ENCODE results near the gene AGTPBP1. TPM values are rescaled to one million over a fixed set of nuclear protein-coding genes. Genes with fewer than 3 reads are reported as not detected.

AGTPBP1 gene
- total RNA-seq, 1 experiment from 2014 or later = 42.9 TPM

- Histone ChIP-seq H3K27ac (ENCODE audit: low read length) (no peak overlapping the region), H4K20me1 (ENCODE audit: insufficient read depth, low read depth, low read length) (no peaks in the 10 kb centered on the region), H3K4me2 (ENCODE audit: low read depth, low read length, poor library complexity, severe bottlenecking) (no peak overlapping the region), H2AFZ (ENCODE audit: low read length) (no peak overlapping the region), H3K36me3 (ENCODE audit: insufficient read depth, low read length) (no peaks in the 10 kb centered on the region), H3K4me1 (ENCODE audit: low read length) (peaks cover 12% of the 10 kb centered on the region), H3K9ac (ENCODE audit: low read length) (no peak overlapping the region), H3K27me3 (ENCODE audit: low read length) (no peaks in the 10 kb centered on the region), H3K4me3 (ENCODE audit: low read length) (no peak overlapping the region), H3K79me2 (ENCODE audit: low read length) (peaks cover 30% of the 10 kb centered on the region), H3K9me2 (replicated peaks; ENCODE audit: insufficient read depth, low read length) (no peaks in the 10 kb centered on the region), H3K9me3 (ENCODE audit: low read length) (no peaks in the 10 kb centered on the region)
- DNase-seq = peak; percentile 50
These were observed 26.2 kb downstream of the AGTPBP1 start for GRCh38 chr9:85715587-85715986.

GRCh38 chr9:85713897-85714296, 27.9 kb downstream of the AGTPBP1 start:
- H4K20me1 ChIP-seq (ENCODE audit: insufficient read depth, low read depth, low read length) = no peaks in the 10 kb centered on the region
- H3K9me3 ChIP-seq (ENCODE audit: low read length) = peaks cover 4% of the 10 kb centered on the region; the same call in 1 of the 2 replicates
- H3K9me2 ChIP-seq (replicated peaks; ENCODE audit: insufficient read depth, low read length) = no peaks in the 10 kb centered on the region
- H3K79me2 ChIP-seq (ENCODE audit: low read length) = peaks cover 37% of the 10 kb centered on the region
- no peak overlapping the region for H2AFZ ChIP-seq (ENCODE audit: low read length)
- DNase-seq = no peak
- peaks cover 5% of the 10 kb centered on the region for H3K36me3 ChIP-seq (ENCODE audit: insufficient read depth, low read length)
- no peak overlapping the region for H3K9ac ChIP-seq (ENCODE audit: low read length)
- peaks cover 12% of the 10 kb centered on the region for H3K4me1 ChIP-seq (ENCODE audit: low read length)
- H3K4me2 ChIP-seq (ENCODE audit: low read depth, low read length, poor library complexity, severe bottlenecking) = no peak overlapping the region
- no peak overlapping the region for H3K4me3 ChIP-seq (ENCODE audit: low read length)
- no peaks in the 10 kb centered on the region for H3K27me3 ChIP-seq (ENCODE audit: low read length)
- no peak overlapping the region for H3K27ac ChIP-seq (ENCODE audit: low read length)

GRCh38 chr9:85704744-85705143, 37.0 kb downstream of the AGTPBP1 start:
- H3K9ac ChIP-seq (ENCODE audit: low read length) = no peak overlapping the region
- no peaks in the 10 kb centered on the region for H3K27me3 ChIP-seq (ENCODE audit: low read length)
- H3K79me2 ChIP-seq (ENCODE audit: low read length) = peaks cover 53% of the 10 kb centered on the region
- peaks cover 10% of the 10 kb centered on the region for H3K4me1 ChIP-seq (ENCODE audit: low read length)
- no peak overlapping the region for H3K27ac ChIP-seq (ENCODE audit: low read length)
- no peak overlapping the region for H3K4me2 ChIP-seq (ENCODE audit: low read depth, low read length, poor library complexity, severe bottlenecking)
- H3K36me3 ChIP-seq (ENCODE audit: insufficient read depth, low read length) = peaks cover 8% of the 10 kb centered on the region
- no peaks in the 10 kb centered on the region for H3K9me2 ChIP-seq (replicated peaks; ENCODE audit: insufficient read depth, low read length)
- H3K9me3 ChIP-seq (ENCODE audit: low read length) = peaks cover 7% of the 10 kb centered on the region; the same call in 1 of the 2 replicates
- no peak overlapping the region for H3K4me3 ChIP-seq (ENCODE audit: low read length)
- H4K20me1 ChIP-seq (ENCODE audit: insufficient read depth, low read depth, low read length) = no peaks in the 10 kb centered on the region
- no peak overlapping the region for H2AFZ ChIP-seq (ENCODE audit: low read length)
- DNase-seq = no peak

- H3K36me3 ChIP-seq (ENCODE audit: insufficient read depth, low read length) = no peaks in the 10 kb centered on the region
- no peak overlapping the region for H3K4me3 ChIP-seq (ENCODE audit: low read length)
- peaks cover 62% of the 10 kb centered on the region for H3K79me2 ChIP-seq (ENCODE audit: low read length)
- no peaks in the 10 kb centered on the region for H3K27me3 ChIP-seq (ENCODE audit: low read length)
- H3K4me1 ChIP-seq (ENCODE audit: low read length) = peaks cover 10% of the 10 kb centered on the region
- H4K20me1 ChIP-seq (ENCODE audit: insufficient read depth, low read depth, low read length) = no peaks in the 10 kb centered on the region
- no peak overlapping the region for H3K4me2 ChIP-seq (ENCODE audit: low read depth, low read length, poor library complexity, severe bottlenecking)
- H3K9ac ChIP-seq (ENCODE audit: low read length) = no peak overlapping the region
- no peaks in the 10 kb centered on the region for H3K9me3 ChIP-seq (ENCODE audit: low read length)
- H3K27ac ChIP-seq (ENCODE audit: low read length) = no peak overlapping the region
- no peaks in the 10 kb centered on the region for H3K9me2 ChIP-seq (replicated peaks; ENCODE audit: insufficient read depth, low read length)
- no peak overlapping the region for H2AFZ ChIP-seq (ENCODE audit: low read length)
- DNase-seq = no peak
These were observed 38.4 kb downstream of the AGTPBP1 start for GRCh38 chr9:85703398-85703797.

GRCh38 chr9:85702726-85703289, 38.9 kb downstream of the AGTPBP1 start:
- peaks cover 64% of the 10 kb centered on the region for H3K79me2 ChIP-seq (ENCODE audit: low read length)
- no peak overlapping the region for H3K4me2 ChIP-seq (ENCODE audit: low read depth, low read length, poor library complexity, severe bottlenecking)

GRCh38 chr9:85702191-85702590, 39.6 kb downstream of the AGTPBP1 start:
- Histone ChIP-seq H3K27me3 (ENCODE audit: low read length) (no peaks in the 10 kb centered on the region), H3K36me3 (ENCODE audit: insufficient read depth, low read length) (no peaks in the 10 kb centered on the region), H3K4me3 (ENCODE audit: low read length) (no peak overlapping the region), H3K4me1 (ENCODE audit: low read length) (peaks cover 10% of the 10 kb centered on the region), H2AFZ (ENCODE audit: low read length) (no peak overlapping the region), H4K20me1 (ENCODE audit: insufficient read depth, low read depth, low read length) (no peaks in the 10 kb centered on the region), H3K27ac (ENCODE audit: low read length) (no peak overlapping the region), H3K4me2 (ENCODE audit: low read depth, low read length, poor library complexity, severe bottlenecking) (no peak overlapping the region), H3K79me2 (ENCODE audit: low read length) (peaks cover 64% of the 10 kb centered on the region), H3K9me2 (replicated peaks; ENCODE audit: insufficient read depth, low read length) (no peaks in the 10 kb centered on the region), H3K9me3 (ENCODE audit: low read length) (no peaks in the 10 kb centered on the region), H3K9ac (ENCODE audit: low read length) (no peak overlapping the region)
- no peak for DNase-seq

More at GRCh38 chr9:85702726-85703289, 38.9 kb downstream of the AGTPBP1 start:
- no peak overlapping the region for H3K27ac ChIP-seq (ENCODE audit: low read length)
- H3K27me3 ChIP-seq (ENCODE audit: low read length) = no peaks in the 10 kb centered on the region
- H2AFZ ChIP-seq (ENCODE audit: low read length) = no peak overlapping the region
- no peak overlapping the region for H3K9ac ChIP-seq (ENCODE audit: low read length)
- peaks cover 10% of the 10 kb centered on the region for H3K4me1 ChIP-seq (ENCODE audit: low read length)
- H3K4me3 ChIP-seq (ENCODE audit: low read length) = no peak overlapping the region
- no peaks in the 10 kb centered on the region for H4K20me1 ChIP-seq (ENCODE audit: insufficient read depth, low read depth, low read length)
- DNase-seq = no peak
- no peaks in the 10 kb centered on the region for H3K9me3 ChIP-seq (ENCODE audit: low read length)
- no peaks in the 10 kb centered on the region for H3K36me3 ChIP-seq (ENCODE audit: insufficient read depth, low read length)
- H3K9me2 ChIP-seq (replicated peaks; ENCODE audit: insufficient read depth, low read length) = no peaks in the 10 kb centered on the region

- no peaks in the 10 kb centered on the region for H3K27me3 ChIP-seq (ENCODE audit: low read length)
- H3K79me2 ChIP-seq (ENCODE audit: low read length) = peaks cover 80% of the 10 kb centered on the region
- no peak overlapping the region for H3K27ac ChIP-seq (ENCODE audit: low read length)
- no peaks in the 10 kb centered on the region for H3K9me2 ChIP-seq (replicated peaks; ENCODE audit: insufficient read depth, low read length)
- no peaks in the 10 kb centered on the region for H3K9me3 ChIP-seq (ENCODE audit: low read length)
- H3K9ac ChIP-seq (ENCODE audit: low read length) = no peak overlapping the region
- no peaks in the 10 kb centered on the region for H4K20me1 ChIP-seq (ENCODE audit: insufficient read depth, low read depth, low read length)
- H3K4me3 ChIP-seq (ENCODE audit: low read length) = no peak overlapping the region
- no peaks in the 10 kb centered on the region for H3K36me3 ChIP-seq (ENCODE audit: insufficient read depth, low read length)
- DNase-seq = no peak
- no peak overlapping the region for H2AFZ ChIP-seq (ENCODE audit: low read length)
- H3K4me2 ChIP-seq (ENCODE audit: low read depth, low read length, poor library complexity, severe bottlenecking) = no peak overlapping the region
- H3K4me1 ChIP-seq (ENCODE audit: low read length) = peaks cover 10% of the 10 kb centered on the region
These were observed 41.4 kb downstream of the AGTPBP1 start for GRCh38 chr9:85700330-85700729.

GRCh38 chr9:85688361-85688760, 53.4 kb downstream of the AGTPBP1 start:
- no peaks in the 10 kb centered on the region for H3K27me3 ChIP-seq (ENCODE audit: low read length)
- no peak overlapping the region for H3K9ac ChIP-seq (ENCODE audit: low read length)
- no peaks in the 10 kb centered on the region for H4K20me1 ChIP-seq (ENCODE audit: insufficient read depth, low read depth, low read length)
- no peaks in the 10 kb centered on the region for H3K4me1 ChIP-seq (ENCODE audit: low read length)
- H3K4me3 ChIP-seq (ENCODE audit: low read length) = no peak overlapping the region
- H3K36me3 ChIP-seq (ENCODE audit: insufficient read depth, low read length) = no peaks in the 10 kb centered on the region
- no peak for DNase-seq
- H3K9me2 ChIP-seq (replicated peaks; ENCODE audit: insufficient read depth, low read length) = no peaks in the 10 kb centered on the region
- no peak overlapping the region for H3K4me2 ChIP-seq (ENCODE audit: low read depth, low read length, poor library complexity, severe bottlenecking)
- H3K9me3 ChIP-seq (ENCODE audit: low read length) = no peaks in the 10 kb centered on the region
- H3K79me2 ChIP-seq (ENCODE audit: low read length) = peaks cover 42% of the 10 kb centered on the region
- no peak overlapping the region for H2AFZ ChIP-seq (ENCODE audit: low read length)
- no peak overlapping the region for H3K27ac ChIP-seq (ENCODE audit: low read length)
